ENCODE measurements around the gene CCSER1.
"Not testable (repeated sequence)": the region's sequence is repeated elsewhere in the genome, so short reads cannot be mapped to it uniquely, and the experiment has no call there.

CCSER1 gene

GRCh38 chr4:91222014-91222413 is 1094.8 kb downstream of the CCSER1 start:
- no peak for DNase-seq (ENCODE audit: insufficient read length, low spot score)
- no peak for FAIRE-seq

- no peak for FAIRE-seq
- DNase-seq (ENCODE audit: insufficient read length, low spot score) = no peak
Observed at GRCh38 chr4:91226867-91227266, 1099.7 kb downstream of the CCSER1 start.

GRCh38 chr4:91228659-91229058 is 1101.5 kb downstream of the CCSER1 start:
- FAIRE-seq = no peak
- DNase-seq (ENCODE audit: insufficient read length, low spot score) = no peak

GRCh38 chr4:91233164-91233563 is 1106.0 kb downstream of the CCSER1 start:
- DNase-seq (ENCODE audit: insufficient read length, low spot score) = no peak
- FAIRE-seq = no peak

GRCh38 chr4:91243132-91243531 is 1115.9 kb downstream of the CCSER1 start:
- no peak for FAIRE-seq

GRCh38 chr4:91256043-91256442 is 1128.8 kb downstream of the CCSER1 start:
- FAIRE-seq (no peak), DNase-seq (ENCODE audit: insufficient read length, low spot score) (no peak)

More at GRCh38 chr4:91243132-91243531, 1115.9 kb downstream of the CCSER1 start:
- DNase-seq (ENCODE audit: insufficient read length, low spot score) = no peak

- FAIRE-seq = no peak
Observed at GRCh38 chr4:91256751-91257150, 1129.6 kb downstream of the CCSER1 start.

GRCh38 chr4:91257721-91258120 is 1130.5 kb downstream of the CCSER1 start:
- DNase-seq (ENCODE audit: insufficient read length, low spot score) = no peak
- FAIRE-seq = no peak

More at GRCh38 chr4:91256751-91257150, 1129.6 kb downstream of the CCSER1 start:
- no peak for DNase-seq (ENCODE audit: insufficient read length, low spot score)

GRCh38 chr4:91258326-91258725 is 1131.1 kb downstream of the CCSER1 start:
- FAIRE-seq = no peak
- no peak for DNase-seq (ENCODE audit: insufficient read length, low spot score)

- DNase-seq (ENCODE audit: insufficient read length, low spot score) = no peak
- FAIRE-seq = no peak
Observed at GRCh38 chr4:91267543-91267942, 1140.3 kb downstream of the CCSER1 start.

- FAIRE-seq = not testable (repeated sequence)
Observed at GRCh38 chr4:91268481-91268880, 1141.3 kb downstream of the CCSER1 start.

GRCh38 chr4:91268913-91269312 is 1141.7 kb downstream of the CCSER1 start:
- no peak for FAIRE-seq
- no peak for DNase-seq (ENCODE audit: insufficient read length, low spot score)

More at GRCh38 chr4:91268481-91268880, 1141.3 kb downstream of the CCSER1 start:
- not testable (repeated sequence) for DNase-seq (ENCODE audit: insufficient read length, low spot score)

- FAIRE-seq (no peak), DNase-seq (ENCODE audit: insufficient read length, low spot score) (no peak)
Observed at GRCh38 chr4:91279899-91280298, 1152.7 kb downstream of the CCSER1 start.

GRCh38 chr4:91280551-91281290 is 1153.5 kb downstream of the CCSER1 start:
- FAIRE-seq (no peak), DNase-seq (ENCODE audit: insufficient read length, low spot score) (no peak)

GRCh38 chr4:91282217-91282616 is 1155.0 kb downstream of the CCSER1 start:
- no peak for FAIRE-seq
- DNase-seq (ENCODE audit: insufficient read length, low spot score) = no peak

GRCh38 chr4:91283726-91284230 is 1156.6 kb downstream of the CCSER1 start:
- FAIRE-seq (no peak), DNase-seq (ENCODE audit: insufficient read length, low spot score) (no peak)

GRCh38 chr4:91284480-91284879 is 1157.3 kb downstream of the CCSER1 start:
- FAIRE-seq = no peak
- DNase-seq (ENCODE audit: insufficient read length, low spot score) = no peak

- FAIRE-seq (no peak), DNase-seq (ENCODE audit: insufficient read length, low spot score) (no peak)
Observed at GRCh38 chr4:91285487-91285886, 1158.3 kb downstream of the CCSER1 start.

- DNase-seq (ENCODE audit: insufficient read length, low spot score) (no peak), FAIRE-seq (no peak)
Observed at GRCh38 chr4:91288702-91289311, 1161.6 kb downstream of the CCSER1 start.

GRCh38 chr4:91298156-91298700 is 1171.0 kb downstream of the CCSER1 start:
- FAIRE-seq (no peak), DNase-seq (ENCODE audit: insufficient read length, low spot score) (no peak)

GRCh38 chr4:91298824-91299223 is 1171.6 kb downstream of the CCSER1 start:
- FAIRE-seq = no peak
- no peak for DNase-seq (ENCODE audit: insufficient read length, low spot score)

GRCh38 chr4:91302120-91302519 is 1174.9 kb downstream of the CCSER1 start:
- FAIRE-seq (no peak), DNase-seq (ENCODE audit: insufficient read length, low spot score) (no peak)
